Pons (tissue), 1 donor: Measurements from ENCODE around the gene HOXC9.

Experiments
- DNase-seq: peaks from one replicate; pipeline ENCODE4 v3.0.0-alpha.2; 2016; ENCODE audit warnings: low spot score

The HOXC9 gene

GRCh38 chr12:53988541-53989226 is 11.3 kb upstream of the HOXC9 start:
- no peak for DNase-seq

- DNase-seq, result peak; percentile 42
Measured at GRCh38 chr12:53989227-53990113, 10.5 kb upstream of the HOXC9 start.

- no peak for DNase-seq
Measured at GRCh38 chr12:53990311-53991076, 9.5 kb upstream of the HOXC9 start.

DNA sequence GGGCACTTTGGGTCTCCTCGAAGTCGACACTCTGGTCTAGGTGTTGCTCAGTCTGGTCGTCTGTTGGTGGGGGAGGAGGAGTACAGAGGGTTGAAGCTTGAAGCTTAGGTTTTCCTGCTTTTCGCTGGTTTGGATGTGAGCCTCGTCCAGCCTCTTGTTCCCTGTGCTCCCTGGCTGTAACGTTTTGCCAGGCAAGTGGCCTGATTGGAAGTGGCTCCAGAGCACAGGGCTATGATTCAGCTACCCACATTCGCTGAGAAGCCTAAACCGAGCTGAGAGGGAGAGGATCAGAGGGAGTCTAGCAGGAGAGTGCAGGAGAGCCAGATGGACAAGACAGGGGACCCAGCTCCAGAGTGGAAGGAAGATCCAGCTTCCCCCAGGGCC is 8.9 kb upstream of the HOXC9 start:
- no peak for DNase-seq

- DNase-seq, result no peak
Measured at GRCh38 chr12:53992377-53992889, 7.5 kb upstream of the HOXC9 start.

DNA sequence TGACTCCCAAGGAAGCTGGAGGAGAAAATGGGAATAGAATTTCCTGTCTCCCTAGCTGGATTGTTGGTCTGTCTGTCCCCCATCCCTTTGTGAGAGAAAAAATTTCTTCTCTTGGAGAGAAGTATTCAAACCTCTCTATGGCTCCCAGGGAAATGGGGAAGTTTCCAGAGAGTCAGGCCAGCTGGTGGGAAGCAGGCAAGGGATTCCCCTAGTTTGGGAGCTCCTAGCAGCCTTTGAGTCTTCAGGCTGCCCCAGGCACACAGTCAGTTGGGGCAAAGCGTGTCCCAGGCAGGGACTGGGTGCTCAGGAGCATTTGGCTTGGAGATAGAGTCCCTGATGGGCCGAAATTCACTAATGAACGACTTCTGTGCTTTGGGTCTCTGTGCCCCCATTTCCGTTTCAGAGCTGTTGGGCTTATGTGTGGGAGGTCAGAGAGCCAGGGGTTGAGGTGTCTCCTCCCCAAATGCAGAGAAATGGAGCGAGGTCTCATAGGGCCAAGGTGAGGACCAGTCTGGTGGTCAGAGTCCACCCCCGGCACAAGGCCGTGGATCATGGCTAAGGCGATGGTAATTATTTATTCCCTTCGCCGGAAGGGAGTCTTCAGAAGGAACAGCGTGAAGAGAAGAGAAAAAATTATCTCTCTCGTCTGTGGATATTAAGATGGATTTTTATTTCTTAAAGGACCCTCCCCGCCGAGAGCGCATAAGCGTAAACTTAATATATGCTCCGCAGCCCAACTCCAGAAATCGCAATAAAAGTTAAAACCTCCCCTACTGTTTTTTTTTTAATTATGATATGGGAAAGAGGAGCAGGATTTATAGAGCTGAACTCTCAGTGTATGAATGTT is 6.6 kb upstream of the HOXC9 start:
- DNase-seq, result no peak

GRCh38 chr12:53994009-53994263 is 6.0 kb upstream of the HOXC9 start:
- no peak for DNase-seq

DNA sequence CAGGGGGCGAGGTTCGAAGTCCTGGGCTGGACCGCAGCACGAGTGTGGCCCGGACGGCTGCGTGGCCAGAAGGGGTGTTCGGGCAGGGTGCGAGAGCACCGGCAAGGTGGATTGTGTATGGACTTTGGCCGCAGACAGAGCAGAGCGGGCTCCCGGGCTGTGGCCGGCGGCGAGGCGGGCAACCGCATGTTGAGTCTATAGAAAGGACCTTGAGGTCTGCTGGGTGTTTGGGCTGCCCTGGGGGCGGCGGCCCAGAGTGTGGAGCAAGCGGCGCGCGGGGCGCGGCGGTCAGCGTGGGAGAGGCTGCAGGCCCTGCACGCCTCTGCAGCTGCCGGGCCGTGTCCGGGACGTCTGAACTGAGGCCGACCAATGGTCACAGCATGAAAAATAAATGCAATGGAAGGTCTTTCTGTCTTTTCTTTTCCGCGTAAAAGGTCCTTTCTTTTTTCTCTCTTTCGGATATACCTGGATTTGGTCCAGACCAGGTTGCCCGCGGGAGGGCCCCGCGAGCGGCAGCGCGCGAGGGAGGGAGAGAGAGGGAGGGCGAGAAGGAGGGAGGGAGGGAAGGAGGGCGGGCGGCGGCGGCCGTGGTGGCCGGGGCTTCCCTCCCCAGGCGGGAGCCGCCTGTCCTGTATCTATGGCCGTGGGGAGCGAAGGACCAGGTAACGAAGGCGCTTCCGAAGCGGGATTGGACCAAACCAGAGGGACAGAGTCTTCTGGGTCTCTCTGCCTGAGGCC is 5.5 kb upstream of the HOXC9 start:
- no peak for DNase-seq

- DNase-seq, result no peak
Measured at GRCh38 chr12:53995002-53995377, 5.0 kb upstream of the HOXC9 start.

GRCh38 chr12:53995378-53996239 is 4.4 kb upstream of the HOXC9 start:
- no peak for DNase-seq

GRCh38 chr12:53996240-53997203 is 3.4 kb upstream of the HOXC9 start:
- DNase-seq, result no peak

- no peak for DNase-seq
Measured at GRCh38 chr12:53997204-53998109, 2.5 kb upstream of the HOXC9 start.

DNA sequence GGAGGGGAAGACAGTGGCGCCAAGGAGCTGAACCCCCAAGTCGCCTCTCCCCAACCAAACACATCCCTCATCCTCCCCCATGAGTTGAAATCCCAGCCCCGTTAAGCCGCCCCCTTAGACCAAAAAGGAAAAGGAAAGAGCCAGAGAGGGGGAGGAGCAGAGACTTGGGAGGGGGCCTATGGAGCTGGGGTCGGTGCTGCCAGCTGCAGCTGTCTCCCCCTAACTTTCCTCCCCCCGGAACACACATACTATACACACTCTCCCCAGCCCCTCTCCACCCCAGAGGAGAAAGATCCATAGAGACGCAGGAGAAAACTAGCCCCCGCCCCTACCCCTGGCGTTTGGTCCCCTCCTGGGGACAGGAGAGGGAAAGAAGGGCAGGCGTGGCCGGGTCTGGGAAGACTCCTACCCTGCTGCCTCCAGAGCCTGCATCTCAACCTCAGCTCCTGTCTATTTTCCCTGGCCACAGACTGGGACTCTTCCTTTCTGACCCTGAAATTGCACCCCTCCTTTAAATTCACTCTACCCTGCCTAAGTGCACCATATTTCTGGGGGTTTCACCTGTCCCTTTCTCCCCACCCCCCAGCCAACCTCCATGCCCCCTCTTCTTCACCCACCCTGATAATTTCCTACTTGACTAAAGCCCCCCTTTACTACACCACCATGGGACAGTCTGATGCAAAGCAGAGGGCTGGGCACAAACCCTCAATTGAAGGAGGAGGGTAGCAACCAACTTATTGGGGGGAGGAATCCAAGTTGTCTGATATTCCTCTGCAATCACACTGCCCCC is 1.7 kb upstream of the HOXC9 start:
- no peak for DNase-seq

GRCh38 chr12:53998900-53999236 is 1.1 kb upstream of the HOXC9 start:
- no peak for DNase-seq

DNA sequence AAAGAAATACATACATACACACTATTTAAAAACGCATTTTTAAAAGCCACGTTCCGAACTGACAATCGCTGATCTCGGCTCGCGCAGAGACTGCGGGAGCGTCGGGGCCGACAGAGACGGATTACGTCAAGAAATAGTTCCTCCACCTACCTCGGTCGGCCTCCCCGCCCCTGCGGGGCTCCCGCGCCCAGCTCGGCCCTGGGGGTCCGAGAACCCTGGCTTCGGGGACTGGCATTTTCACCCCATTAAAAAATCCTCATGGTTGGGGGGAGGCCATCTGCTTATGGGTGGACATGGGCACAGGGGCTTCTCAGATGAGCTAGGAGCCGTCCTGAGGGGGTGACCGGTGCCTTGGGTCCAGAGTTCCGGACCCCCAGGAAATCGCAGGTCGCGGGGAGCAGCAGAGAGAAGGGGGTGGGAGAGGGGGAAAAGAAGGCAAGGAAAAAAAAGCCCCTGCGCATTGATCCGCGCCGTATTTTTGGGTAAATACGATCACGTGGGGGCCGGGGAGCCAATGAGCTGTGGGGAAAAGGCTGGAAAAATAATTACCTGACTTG is 324 bp upstream of the HOXC9 start:
- DNase-seq, result no peak

GRCh38 chr12:54001283-54002187 is 1.6 kb downstream of the HOXC9 start:
- DNase-seq, result no peak
